Body of pancreas (tissue), 4 donors: ENCODE data around the gene RPUSD1.

Source experiments
- POLR2A ChIP-seq, 3 donors: fragments of 450-650 bp; IDR thresholded peaks; one replicate each; pipeline ENCODE4 v1.6.1; 2016; ENCODE audit warnings: antibody characterized with exemption in 3 of 3, mild to moderate bottlenecking in 2 of 3
- TF ChIP-seq, protein P1 (sequence below), 7 experiments: fragments of 450-650 bp in 4 of 7; fragments of 200-600 bp in 3 of 7; sonication (generic) in 3 of 7; IDR thresholded peaks; one replicate each; pipeline ENCODE4 v1.5.1; 2016 to 2019; ENCODE audit warnings: antibody characterized with exemption in 7 of 7

DNA sequence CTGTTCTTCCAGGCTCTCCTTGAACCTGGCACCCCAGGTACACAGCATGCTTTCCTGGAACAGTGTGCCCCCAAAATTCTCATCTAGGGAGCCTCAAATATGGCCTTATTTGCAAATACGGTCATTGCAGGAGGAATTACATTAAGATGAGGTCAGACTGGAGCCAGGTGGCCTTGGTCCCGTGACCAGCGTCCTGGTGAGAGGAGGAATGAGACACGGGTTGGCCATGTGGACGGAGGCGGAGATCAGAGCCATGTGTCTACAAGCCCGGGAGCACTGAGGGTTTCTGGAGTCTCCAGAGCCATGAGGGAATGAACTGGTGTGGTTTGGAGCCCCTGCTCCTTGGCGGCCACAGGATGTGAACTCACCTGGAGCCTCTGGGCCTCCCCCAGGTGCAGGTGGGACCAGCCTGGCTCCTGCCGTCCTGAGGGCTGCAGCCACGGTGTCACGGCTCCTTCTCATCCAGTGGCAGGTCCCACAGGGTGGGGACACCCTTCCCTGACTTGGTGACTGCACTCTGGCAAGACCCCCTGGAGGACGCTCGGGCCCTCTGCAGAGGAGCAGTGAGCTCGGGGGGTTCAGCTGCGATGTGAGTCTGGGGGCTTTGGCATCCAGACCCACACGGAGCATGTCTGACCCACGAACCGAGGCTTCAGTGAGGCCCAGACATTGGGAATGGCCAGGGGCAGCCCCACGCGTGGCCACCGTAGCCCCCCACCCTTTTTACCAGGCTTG is 34.2 kb upstream of the RPUSD1 start:
- TF ChIP-seq, protein P1, sequence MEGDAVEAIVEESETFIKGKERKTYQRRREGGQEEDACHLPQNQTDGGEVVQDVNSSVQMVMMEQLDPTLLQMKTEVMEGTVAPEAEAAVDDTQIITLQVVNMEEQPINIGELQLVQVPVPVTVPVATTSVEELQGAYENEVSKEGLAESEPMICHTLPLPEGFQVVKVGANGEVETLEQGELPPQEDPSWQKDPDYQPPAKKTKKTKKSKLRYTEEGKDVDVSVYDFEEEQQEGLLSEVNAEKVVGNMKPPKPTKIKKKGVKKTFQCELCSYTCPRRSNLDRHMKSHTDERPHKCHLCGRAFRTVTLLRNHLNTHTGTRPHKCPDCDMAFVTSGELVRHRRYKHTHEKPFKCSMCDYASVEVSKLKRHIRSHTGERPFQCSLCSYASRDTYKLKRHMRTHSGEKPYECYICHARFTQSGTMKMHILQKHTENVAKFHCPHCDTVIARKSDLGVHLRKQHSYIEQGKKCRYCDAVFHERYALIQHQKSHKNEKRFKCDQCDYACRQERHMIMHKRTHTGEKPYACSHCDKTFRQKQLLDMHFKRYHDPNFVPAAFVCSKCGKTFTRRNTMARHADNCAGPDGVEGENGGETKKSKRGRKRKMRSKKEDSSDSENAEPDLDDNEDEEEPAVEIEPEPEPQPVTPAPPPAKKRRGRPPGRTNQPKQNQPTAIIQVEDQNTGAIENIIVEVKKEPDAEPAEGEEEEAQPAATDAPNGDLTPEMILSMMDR (IDR thresholded peaks at IDR 0.05): no peak
- no peak for TF ChIP-seq POLR2A (IDR thresholded peaks at IDR 0.05)
